Kidney (tissue), 14 donors: ENCODE data around the gene LBH. TPM values are rescaled to one million over a fixed set of nuclear protein-coding genes. Genes with fewer than 3 reads are reported as not detected.

ENCODE experiments used
- DNase-seq, 5 donors: peaks; one replicate each; pipeline ENCODE4 v3.0.0-alpha.2; 2013 to 2020
- FAIRE-seq: peaks from 2 replicates; lab custom pipeline; 2012; peaks lifted over from hg19 to GRCh38; lab: Jason Lieb, UNC
- H3K27ac ChIP-seq, 2 donors: one replicate each; pipeline ENCODE4 v1.7.0; 2013; ENCODE audit warnings: low read depth in 2 of 2, low read length in 2 of 2, inconsistent platforms in 1 of 2
- H3K27me3 ChIP-seq: one replicate; pipeline ENCODE4 v1.7.1; 2013; ENCODE audit warnings: low read length, inconsistent platforms; ENCODE audit not compliant: control insufficient read depth, insufficient read depth
- H3K36me3 ChIP-seq, 3 donors: one replicate each; pipeline versions ENCODE4 v1.7.0 to v1.7.1; 2013; ENCODE audit warnings: low read length in 3 of 3, control low read depth in 1 of 3, inconsistent platforms in 1 of 3; ENCODE audit not compliant: insufficient read depth in 3 of 3, control insufficient read depth in 2 of 3
- H3K4me1 ChIP-seq, 3 donors: one replicate each; pipeline versions ENCODE4 v1.7.0 to v1.7.1; 2013; ENCODE audit warnings: low read length in 3 of 3, inconsistent platforms in 1 of 3, low read depth in 1 of 3; ENCODE audit not compliant: control insufficient read depth in 2 of 3, insufficient read depth in 2 of 3
- H3K4me3 ChIP-seq, 3 donors: one replicate each; pipeline versions ENCODE4 v1.7.0 to v1.8.1; 2013; ENCODE audit warnings: low read length in 3 of 3, control low read depth in 1 of 3, inconsistent platforms in 1 of 3
- H3K9ac ChIP-seq, 3 donors: one replicate each; pipeline versions ENCODE4 v1.7.0 to v1.7.1; 2013; ENCODE audit warnings: low read length in 3 of 3, control low read depth in 1 of 3, inconsistent platforms in 1 of 3
- H3K9me3 ChIP-seq, 3 donors: one replicate each; pipeline versions ENCODE4 v1.7.0 to v1.7.1; 2013; ENCODE audit warnings: low read length in 3 of 3, control low read depth in 1 of 3, inconsistent platforms in 1 of 3; ENCODE audit not compliant: control insufficient read depth in 2 of 3, insufficient read depth in 1 of 3
- intact Hi-C: fragments of 100-400 bp; cut with DNase I; formaldehyde crosslinking; loops from one replicate; pipeline ENCODE4 v1.11.1; 2022
- polyA plus RNA-seq: library from polyadenylated mRNA; stranded (reverse); fragments of 350-450 nt; fragmentation: Illumina TruSeq; extraction: RNeasy Lipid Tissue Mini Kit (QIAGEN cat#74804); gene quantifications from one replicate; pipeline ENCODE4 v1.2.3, GENCODE V29; 2014; ENCODE audit warnings: low read depth, low replicate concordance; ENCODE audit not compliant: insufficient read depth
- total RNA-seq: library from RNA; stranded (reverse); fragmentation: NEBNext Ultra II Directional; extraction: Animal tissue kit (Norgen Biotek cat#: 25700); gene quantifications from one replicate; pipeline ENCODE4 v1.2.1, GENCODE V29; 2021
- TF ChIP-seq, protein P1 (sequence below): IDR thresholded peaks from 3 replicates; pipeline ENCODE4 v1.5.1; 2012; ENCODE audit warnings: mild to moderate bottlenecking, moderate library complexity, borderline replicate concordance; ENCODE audit not compliant: insufficient read depth; ENCODE audit errors: extremely low read depth
- donor health status: control.
- donor health status: control.
- donor health status: control.
- donor health status: control.
- donor health status: control.
- donor health status: DM: yes; HTN: yes; CAD: no.
- donor health status: Normal renal cell carcinoma (clear cell type).

Gene LBH
- total and polyA plus RNA-seq, 2 donors from 2014 or later: 27.2 to 81.9 TPM

DNA sequence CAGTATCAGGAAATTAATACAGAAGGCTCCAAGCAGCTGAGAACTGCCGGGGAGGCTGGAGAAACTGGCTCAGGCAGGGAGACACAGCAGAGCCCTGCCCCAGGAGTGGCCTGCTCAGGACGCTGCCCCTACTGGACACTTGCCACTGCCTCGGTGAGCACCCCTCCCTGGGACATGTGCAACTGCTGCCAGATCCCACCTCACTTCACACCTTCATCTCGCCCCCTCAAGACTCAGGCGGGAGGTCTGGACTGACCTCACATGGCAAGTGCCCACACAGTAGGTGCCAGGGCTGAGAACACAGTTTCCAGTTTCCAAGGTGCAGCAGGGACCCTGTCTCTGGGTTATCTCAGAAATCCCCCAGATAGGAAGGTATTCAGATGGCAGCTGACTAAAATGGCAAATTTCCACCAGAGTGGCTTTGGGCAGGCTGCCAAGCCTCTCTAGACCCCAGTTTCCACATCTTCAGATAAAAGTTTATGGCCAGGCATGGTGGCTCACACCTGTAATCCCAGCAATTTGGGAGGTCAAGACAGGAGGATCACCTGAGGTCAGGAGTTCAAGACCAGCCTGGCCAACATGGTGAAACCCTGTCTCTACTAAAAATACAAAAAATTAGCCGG lies 33.7 kb upstream of the LBH start:
- Histone ChIP-seq H3K9me3 (no peaks in the 10 kb centered on the region), H3K36me3 (no peaks in the 10 kb centered on the region), H3K4me1 (peaks cover 0 to 3% (median 3%) of the 10 kb centered on the region in 3 donors), H3K4me3 (no peak overlapping the region), H3K9ac (no peak overlapping the region), H3K27me3 (no peaks in the 10 kb centered on the region), H3K27ac (no peak overlapping the region)
- DNase-seq (no peak), FAIRE-seq (no peak)
- TF ChIP-seq, protein P1, sequence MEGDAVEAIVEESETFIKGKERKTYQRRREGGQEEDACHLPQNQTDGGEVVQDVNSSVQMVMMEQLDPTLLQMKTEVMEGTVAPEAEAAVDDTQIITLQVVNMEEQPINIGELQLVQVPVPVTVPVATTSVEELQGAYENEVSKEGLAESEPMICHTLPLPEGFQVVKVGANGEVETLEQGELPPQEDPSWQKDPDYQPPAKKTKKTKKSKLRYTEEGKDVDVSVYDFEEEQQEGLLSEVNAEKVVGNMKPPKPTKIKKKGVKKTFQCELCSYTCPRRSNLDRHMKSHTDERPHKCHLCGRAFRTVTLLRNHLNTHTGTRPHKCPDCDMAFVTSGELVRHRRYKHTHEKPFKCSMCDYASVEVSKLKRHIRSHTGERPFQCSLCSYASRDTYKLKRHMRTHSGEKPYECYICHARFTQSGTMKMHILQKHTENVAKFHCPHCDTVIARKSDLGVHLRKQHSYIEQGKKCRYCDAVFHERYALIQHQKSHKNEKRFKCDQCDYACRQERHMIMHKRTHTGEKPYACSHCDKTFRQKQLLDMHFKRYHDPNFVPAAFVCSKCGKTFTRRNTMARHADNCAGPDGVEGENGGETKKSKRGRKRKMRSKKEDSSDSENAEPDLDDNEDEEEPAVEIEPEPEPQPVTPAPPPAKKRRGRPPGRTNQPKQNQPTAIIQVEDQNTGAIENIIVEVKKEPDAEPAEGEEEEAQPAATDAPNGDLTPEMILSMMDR: no peak
- intact Hi-C loops: no loop called here

GRCh38 chr2:30201990-30202389 lies 29.3 kb upstream of the LBH start:
- no peak overlapping the region for H3K4me3 ChIP-seq
- no peak overlapping the region for H3K9ac ChIP-seq
- peak in 2 of 5 donors; percentile 32 to 83 for DNase-seq
- TF ChIP-seq, protein P1: no peak
- no peaks in the 10 kb centered on the region for H3K9me3 ChIP-seq
- no peak for FAIRE-seq
- H3K27me3 ChIP-seq: no peaks in the 10 kb centered on the region
- H3K27ac ChIP-seq: no peak overlapping the region
- intact Hi-C loops: no loop called here
- peaks cover 0 to 3% (median 3%) of the 10 kb centered on the region in 3 donors for H3K4me1 ChIP-seq
- no peaks in the 10 kb centered on the region for H3K36me3 ChIP-seq

DNA sequence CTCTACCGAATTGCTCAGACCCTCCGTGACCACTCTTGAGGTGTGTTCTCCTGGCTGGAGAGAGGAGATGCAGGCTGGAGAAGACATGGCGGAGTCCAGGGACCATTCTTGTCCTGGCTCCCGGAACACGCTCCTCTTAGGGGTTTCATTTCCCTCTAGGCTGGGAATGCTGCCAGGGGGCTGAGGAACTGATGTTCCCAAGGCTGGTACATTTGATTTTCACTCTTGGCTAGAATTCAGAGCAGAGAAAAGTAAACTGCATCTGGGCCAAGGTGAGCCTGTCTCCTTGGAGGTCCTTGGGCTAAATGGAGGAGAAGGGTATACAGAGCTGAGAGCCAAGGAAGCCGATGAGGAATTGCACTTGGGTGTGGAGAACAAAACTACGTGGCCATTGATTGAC lies 28.2 kb upstream of the LBH start:
- H3K36me3 ChIP-seq: no peaks in the 10 kb centered on the region
- TF ChIP-seq, protein P1: no peak
- FAIRE-seq: no peak
- no peak overlapping the region for H3K9ac ChIP-seq
- H3K4me1 ChIP-seq: peaks cover 0 to 3% (median 3%) of the 10 kb centered on the region in 3 donors
- H3K9me3 ChIP-seq: no peaks in the 10 kb centered on the region
- H3K27ac ChIP-seq: no peak overlapping the region
- DNase-seq: no peak
- intact Hi-C loops: no loop called here
- no peak overlapping the region for H3K4me3 ChIP-seq
- no peaks in the 10 kb centered on the region for H3K27me3 ChIP-seq
